GM18861 (cell line): ENCODE data around the gene CDK5R2.

Source experiments
- ATAC-seq: cut with Tn5 transposase; IDR thresholded peaks from one replicate; pipeline ENCODE4 v1.9.1; 2021; ENCODE audit not compliant: unreplicated experiment

Gene CDK5R2

GRCh38 chr2:218986148-218986761 is 26.8 kb downstream of the CDK5R2 start:
- no peak for ATAC-seq

DNA sequence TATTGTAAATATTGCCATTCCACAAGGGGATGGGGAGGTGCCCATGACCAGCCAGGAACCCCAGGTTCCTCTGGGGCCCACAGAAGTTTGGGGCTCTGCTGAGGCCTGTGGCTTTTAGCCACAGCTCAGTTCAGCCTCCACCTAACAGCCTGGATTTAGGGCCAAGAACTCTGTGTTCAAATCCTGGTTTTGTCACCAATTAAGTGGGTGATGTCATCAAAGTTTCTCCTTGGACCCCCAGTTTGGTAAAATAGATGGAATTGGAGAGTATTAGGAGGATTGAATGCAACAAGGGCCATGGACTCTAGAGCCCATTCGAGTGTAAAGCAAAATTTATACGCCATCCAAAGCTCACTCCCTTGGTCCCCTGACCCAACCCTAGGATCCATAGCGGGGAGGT is 28.7 kb downstream of the CDK5R2 start:
- no peak for ATAC-seq

- ATAC-seq, result no peak
These were observed 29.2 kb downstream of the CDK5R2 start for GRCh38 chr2:218988650-218989049.

- ATAC-seq, result no peak
These were observed 30.6 kb downstream of the CDK5R2 start for GRCh38 chr2:218990052-218990451.

- ATAC-seq, result no peak
These were observed 31.1 kb downstream of the CDK5R2 start for GRCh38 chr2:218990612-218991011.

GRCh38 chr2:218991674-218992168 is 32.3 kb downstream of the CDK5R2 start:
- no peak for ATAC-seq

GRCh38 chr2:218992196-218992595 is 32.7 kb downstream of the CDK5R2 start:
- ATAC-seq, result no peak

DNA sequence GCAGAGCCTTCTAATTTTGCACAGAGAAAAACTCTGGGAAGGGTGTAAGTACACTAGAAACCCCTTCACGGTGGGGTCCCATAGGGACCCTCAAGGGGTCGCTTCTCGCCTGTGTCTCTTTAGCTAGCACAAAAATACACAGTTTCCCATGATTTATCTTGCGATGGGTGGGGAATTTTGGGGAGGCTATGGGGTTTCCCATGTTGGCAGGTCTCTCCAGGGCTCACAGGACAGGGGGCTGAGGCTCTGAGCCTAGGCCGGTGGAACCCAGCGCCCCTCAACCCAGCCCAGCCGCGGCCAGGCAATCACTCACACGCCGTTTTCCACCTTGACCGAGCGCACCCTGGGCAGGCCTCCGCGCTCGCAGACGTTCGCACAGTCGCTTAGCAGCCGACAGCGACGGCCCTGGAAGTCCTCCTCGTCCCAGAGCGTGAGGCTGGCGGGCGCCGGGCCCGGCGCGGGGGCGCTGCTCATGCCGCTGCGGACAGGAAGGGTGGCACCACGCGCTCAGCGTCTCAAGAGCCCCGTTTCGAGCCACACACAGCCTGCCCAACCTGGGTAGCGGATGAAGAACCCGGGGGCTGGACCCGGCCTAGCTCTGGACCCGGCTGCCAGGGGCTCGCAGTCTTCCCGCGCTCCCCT is 33.4 kb downstream of the CDK5R2 start:
- ATAC-seq, result no peak

- no peak for ATAC-seq
These were observed 34.2 kb downstream of the CDK5R2 start, which contains the start of gene CRYBA2 for GRCh38 chr2:218993345-218994315. TSS of gene CRYBA2 (minus strand) at chr2:218993422. CDS start at chr2:218993176, 246 bp downstream.

DNA sequence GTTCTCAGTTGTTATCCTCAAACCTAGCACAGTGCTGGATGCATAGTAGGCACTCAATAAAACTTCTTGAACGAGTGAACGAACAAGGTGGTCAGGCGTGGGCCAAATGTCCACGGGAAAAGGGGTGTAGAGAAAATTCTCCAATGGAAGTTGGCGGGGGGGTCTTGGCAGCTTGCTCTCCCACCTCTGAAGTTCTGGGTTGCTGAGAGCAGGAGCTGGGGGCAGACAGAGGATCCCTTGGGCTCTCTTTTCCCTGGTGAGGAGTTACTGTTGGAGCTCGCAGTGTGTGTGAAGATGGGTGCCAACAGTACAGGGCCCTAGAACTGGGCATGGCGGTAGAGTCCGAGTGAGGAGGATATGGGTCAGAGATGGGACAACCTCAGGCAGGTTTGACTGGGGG is 36.1 kb downstream of the CDK5R2 start:
- no peak for ATAC-seq

DNA sequence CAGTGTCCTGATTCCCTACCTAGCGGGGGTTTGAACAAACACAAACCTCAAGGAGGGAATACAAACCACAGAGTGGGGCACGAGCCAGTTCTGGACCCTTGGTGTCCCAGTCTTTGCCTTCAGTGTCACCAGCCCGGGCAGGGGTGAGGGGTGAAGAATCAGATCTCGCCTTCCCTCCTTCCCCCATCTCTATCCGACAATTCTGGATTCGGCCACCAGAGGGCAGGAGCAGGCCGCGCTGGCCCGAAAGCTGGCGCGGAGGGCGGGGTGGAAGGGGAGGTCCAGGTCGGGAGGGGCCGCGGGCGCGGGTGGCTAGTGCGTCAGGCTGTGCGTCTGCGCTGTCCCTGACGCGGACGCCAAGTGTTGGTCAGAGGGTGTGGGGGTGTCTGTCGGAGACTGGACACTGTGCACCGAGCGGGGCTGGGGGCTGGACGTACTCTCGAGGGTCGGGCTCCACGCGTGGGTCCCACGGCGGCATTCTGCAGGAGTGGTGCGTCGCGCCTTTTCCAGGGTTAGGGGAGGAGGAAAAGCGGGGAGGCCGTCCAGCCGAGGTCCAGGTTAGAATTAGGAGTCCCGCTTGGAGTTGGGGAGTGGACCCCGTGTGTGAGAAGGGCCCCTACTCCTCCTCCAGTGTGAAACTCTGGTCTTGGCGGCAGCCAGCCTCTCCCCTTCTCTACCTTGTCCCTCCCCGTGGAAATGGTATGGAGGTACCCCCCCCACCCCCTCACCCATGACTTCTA is 36.7 kb downstream of the CDK5R2 start:
- ATAC-seq, result peak; percentile 57

GRCh38 chr2:218996937-218997336 is 37.5 kb downstream of the CDK5R2 start:
- ATAC-seq, result no peak

GRCh38 chr2:218997731-218998130 is 38.3 kb downstream of the CDK5R2 start:
- ATAC-seq, result no peak

DNA sequence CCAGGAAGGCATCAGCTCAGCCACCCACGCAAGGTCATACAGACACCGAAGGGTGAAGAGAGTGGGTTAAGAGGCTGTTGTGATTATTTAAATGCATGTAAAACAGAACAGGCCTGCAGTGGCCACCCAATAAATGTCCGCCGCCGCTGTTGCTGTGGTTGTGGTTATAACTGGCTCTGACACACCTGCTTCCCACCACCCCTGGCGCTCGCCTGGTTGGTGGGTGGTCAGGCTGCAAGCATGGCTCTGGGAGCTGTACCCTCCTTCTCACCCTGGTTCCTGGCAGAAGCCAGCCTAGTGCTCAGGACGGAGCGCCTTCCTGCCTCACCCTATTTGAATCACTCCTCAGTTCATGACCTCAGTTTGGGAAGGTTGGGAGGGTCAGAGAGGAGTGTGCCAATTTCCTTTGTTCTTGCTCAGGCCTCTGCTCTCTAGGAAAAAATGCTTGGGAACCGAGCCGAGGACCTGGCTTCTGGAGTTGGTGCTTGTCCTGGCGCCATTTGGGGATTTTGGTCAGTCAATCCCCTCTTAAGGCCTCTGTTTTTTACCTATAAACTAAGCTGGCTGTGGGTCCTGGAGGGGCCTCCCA is 39.0 kb downstream of the CDK5R2 start:
- no peak for ATAC-seq

- ATAC-seq, result no peak
These were observed 39.8 kb downstream of the CDK5R2 start for GRCh38 chr2:218999021-218999880.

DNA sequence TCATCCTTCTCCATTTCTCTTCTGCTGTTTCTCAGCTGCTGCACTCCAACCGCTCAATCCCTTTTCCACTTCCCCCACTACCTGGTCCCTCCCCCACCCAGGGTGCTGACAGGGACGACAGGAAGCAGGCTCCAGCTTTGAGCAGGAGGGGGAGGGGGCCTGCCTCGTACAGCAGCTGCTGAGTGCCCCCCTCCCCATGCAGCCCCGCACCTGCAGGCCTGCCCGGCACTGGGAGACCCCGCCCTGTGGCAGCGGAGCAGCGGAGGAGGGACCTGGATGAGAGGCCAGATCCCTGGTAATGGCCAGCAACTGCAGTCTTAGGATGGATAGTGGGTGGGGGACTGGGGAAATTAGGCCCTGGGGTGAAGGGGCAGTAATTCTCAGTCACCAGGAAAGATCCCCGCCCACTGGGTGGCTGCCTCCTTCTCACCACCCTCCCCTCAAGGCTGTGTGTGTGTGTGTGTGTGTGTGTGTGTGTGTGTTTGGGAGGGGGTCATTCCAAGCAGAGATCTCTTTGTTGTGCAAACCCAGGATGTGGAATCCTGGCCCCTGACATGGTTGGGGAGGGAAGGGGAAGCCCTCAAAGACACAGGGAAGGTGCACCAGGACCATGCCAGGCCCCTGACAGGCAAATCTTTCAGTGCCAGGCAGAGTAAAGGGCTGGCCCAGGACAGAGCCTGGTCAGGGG is 40.6 kb downstream of the CDK5R2 start:
- no peak for ATAC-seq

- ATAC-seq, result no peak
These were observed 41.1 kb downstream of the CDK5R2 start for GRCh38 chr2:219000569-219000960.

GRCh38 chr2:219001100-219001576 is 41.7 kb downstream of the CDK5R2 start:
- no peak for ATAC-seq
